Measurements from ENCODE around the gene UCK1. TPM values are rescaled to one million over a fixed set of nuclear protein-coding genes. Genes with fewer than 3 reads are reported as not detected.
"Not testable (repeated sequence)": the region's sequence is repeated elsewhere in the genome, so short reads cannot be mapped to it uniquely, and the experiment has no call there.

UCK1 gene
- total RNA-seq, 1 donor from 2014 or later: 32.2 TPM

GRCh38 chr9:131552030-131552429 lies 21.0 kb upstream of the UCK1 start:
- Mint-ChIP-seq H3K27ac (ENCODE audit: unreplicated experiment) (no peak overlapping the region), H3K4me1 (ENCODE audit: unreplicated experiment) (peaks cover 11% of the 10 kb centered on the region), H3K36me3 (ENCODE audit: unreplicated experiment) (no peaks in the 10 kb centered on the region), H3K9me3 (ENCODE audit: unreplicated experiment) (no peaks in the 10 kb centered on the region), H3K27me3 (ENCODE audit: unreplicated experiment) (peaks cover 50% of the 10 kb centered on the region), H3K4me3 (ENCODE audit: unreplicated experiment) (no peak overlapping the region)
- no peak for DNase-seq (ENCODE audit: extremely low spot score, unreplicated experiment)
- TF ChIP-seq, protein P1, sequence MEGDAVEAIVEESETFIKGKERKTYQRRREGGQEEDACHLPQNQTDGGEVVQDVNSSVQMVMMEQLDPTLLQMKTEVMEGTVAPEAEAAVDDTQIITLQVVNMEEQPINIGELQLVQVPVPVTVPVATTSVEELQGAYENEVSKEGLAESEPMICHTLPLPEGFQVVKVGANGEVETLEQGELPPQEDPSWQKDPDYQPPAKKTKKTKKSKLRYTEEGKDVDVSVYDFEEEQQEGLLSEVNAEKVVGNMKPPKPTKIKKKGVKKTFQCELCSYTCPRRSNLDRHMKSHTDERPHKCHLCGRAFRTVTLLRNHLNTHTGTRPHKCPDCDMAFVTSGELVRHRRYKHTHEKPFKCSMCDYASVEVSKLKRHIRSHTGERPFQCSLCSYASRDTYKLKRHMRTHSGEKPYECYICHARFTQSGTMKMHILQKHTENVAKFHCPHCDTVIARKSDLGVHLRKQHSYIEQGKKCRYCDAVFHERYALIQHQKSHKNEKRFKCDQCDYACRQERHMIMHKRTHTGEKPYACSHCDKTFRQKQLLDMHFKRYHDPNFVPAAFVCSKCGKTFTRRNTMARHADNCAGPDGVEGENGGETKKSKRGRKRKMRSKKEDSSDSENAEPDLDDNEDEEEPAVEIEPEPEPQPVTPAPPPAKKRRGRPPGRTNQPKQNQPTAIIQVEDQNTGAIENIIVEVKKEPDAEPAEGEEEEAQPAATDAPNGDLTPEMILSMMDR (IDR thresholded peaks at IDR 0.05): no peak

DNA sequence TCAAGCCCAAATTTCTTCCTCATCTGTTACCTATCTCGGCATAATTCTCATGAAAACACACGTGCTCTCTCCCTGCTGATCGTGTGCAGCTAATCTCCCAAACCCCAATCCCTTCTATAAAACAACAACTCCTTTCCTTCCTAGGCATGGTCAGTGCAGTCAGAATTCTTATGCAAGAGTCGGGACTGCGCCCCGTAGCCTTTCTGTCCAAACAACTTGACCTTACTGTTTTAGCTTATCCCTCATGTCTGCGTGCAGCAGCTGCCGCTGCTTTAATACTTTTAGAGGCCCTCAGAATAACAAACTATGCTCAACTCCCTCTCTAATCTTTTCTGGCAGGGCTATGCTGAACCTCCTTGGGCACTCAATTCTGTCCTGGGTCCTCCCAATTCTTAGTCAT lies 19.4 kb upstream of the UCK1 start:
- Mint-ChIP-seq H3K4me1 (ENCODE audit: unreplicated experiment) (peaks cover 11% of the 10 kb centered on the region), H3K27me3 (ENCODE audit: unreplicated experiment) (peaks cover 43% of the 10 kb centered on the region)
- H3K9me3 Mint-ChIP-seq (ENCODE audit: unreplicated experiment); H3K4me3 Mint-ChIP-seq (ENCODE audit: unreplicated experiment); H3K27ac Mint-ChIP-seq (ENCODE audit: unreplicated experiment); DNase-seq (ENCODE audit: extremely low spot score, unreplicated experiment); H3K36me3 Mint-ChIP-seq (ENCODE audit: unreplicated experiment): not testable (repeated sequence)

GRCh38 chr9:131549186-131549585 lies 18.1 kb upstream of the UCK1 start:
- not testable (repeated sequence) for H3K9me3 Mint-ChIP-seq (ENCODE audit: unreplicated experiment); H3K4me3 Mint-ChIP-seq (ENCODE audit: unreplicated experiment); H3K27ac Mint-ChIP-seq (ENCODE audit: unreplicated experiment); H3K4me1 Mint-ChIP-seq (ENCODE audit: unreplicated experiment); DNase-seq (ENCODE audit: extremely low spot score, unreplicated experiment); H3K36me3 Mint-ChIP-seq (ENCODE audit: unreplicated experiment)
- peaks cover 38% of the 10 kb centered on the region for H3K27me3 Mint-ChIP-seq (ENCODE audit: unreplicated experiment)

- Mint-ChIP-seq H3K4me3 (ENCODE audit: unreplicated experiment) (no peak overlapping the region), H3K4me1 (ENCODE audit: unreplicated experiment) (no peaks in the 10 kb centered on the region), H3K27me3 (ENCODE audit: unreplicated experiment) (peaks cover 33% of the 10 kb centered on the region), H3K27ac (ENCODE audit: unreplicated experiment) (no peak overlapping the region), H3K9me3 (ENCODE audit: unreplicated experiment) (peaks cover 13% of the 10 kb centered on the region), H3K36me3 (ENCODE audit: unreplicated experiment) (peaks cover 6% of the 10 kb centered on the region)
- no peak for DNase-seq (ENCODE audit: extremely low spot score, unreplicated experiment)
- TF ChIP-seq, protein P1 (IDR thresholded peaks at IDR 0.05): no peak
Measured at GRCh38 chr9:131546336-131547084, 15.4 kb upstream of the UCK1 start.

DNA sequence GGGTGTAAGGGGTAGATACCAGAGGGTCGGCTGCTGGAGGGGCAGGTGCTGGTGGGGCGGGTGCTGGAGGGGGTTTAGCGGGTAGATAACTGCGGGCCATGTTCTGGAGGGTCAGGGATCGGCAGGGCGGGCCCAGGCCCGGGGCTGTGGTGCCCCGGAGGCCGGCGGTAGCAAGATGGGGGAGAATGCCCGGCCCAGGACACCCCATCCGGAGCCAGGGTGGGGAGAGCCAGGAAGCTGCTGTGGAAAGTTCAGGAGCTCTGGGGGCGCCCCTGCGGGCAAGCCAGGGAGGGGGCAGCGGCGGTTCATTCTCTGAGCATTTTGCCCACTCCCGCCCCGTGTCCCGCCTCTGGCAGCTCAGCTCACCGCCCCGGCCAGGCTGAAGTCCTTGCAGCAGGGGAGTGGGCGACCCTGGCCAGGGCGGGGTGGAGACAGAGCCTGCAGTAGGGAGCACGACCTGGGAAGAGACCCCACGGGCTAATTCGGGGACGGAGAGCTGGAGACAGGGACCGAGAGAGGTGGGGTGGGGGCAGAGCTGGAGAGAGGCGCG lies 14.8 kb upstream of the UCK1 start:
- H3K4me1 Mint-ChIP-seq (ENCODE audit: unreplicated experiment): no peaks in the 10 kb centered on the region
- no peak for DNase-seq (ENCODE audit: extremely low spot score, unreplicated experiment)
- TF ChIP-seq, protein P1 (IDR thresholded peaks at IDR 0.05): no peak
- H3K27ac Mint-ChIP-seq (ENCODE audit: unreplicated experiment): no peak overlapping the region
- H3K36me3 Mint-ChIP-seq (ENCODE audit: unreplicated experiment): peaks cover 6% of the 10 kb centered on the region
- H3K27me3 Mint-ChIP-seq (ENCODE audit: unreplicated experiment): peaks cover 33% of the 10 kb centered on the region
- peaks cover 13% of the 10 kb centered on the region for H3K9me3 Mint-ChIP-seq (ENCODE audit: unreplicated experiment)
- H3K4me3 Mint-ChIP-seq (ENCODE audit: unreplicated experiment): no peak overlapping the region

- H3K27ac Mint-ChIP-seq (ENCODE audit: unreplicated experiment): no peak within 1 kb of the TSS
- peaks cover 27% of the 10 kb centered on the region for H3K27me3 Mint-ChIP-seq (ENCODE audit: unreplicated experiment)
- no peak for DNase-seq (ENCODE audit: extremely low spot score, unreplicated experiment)
- H3K4me1 Mint-ChIP-seq (ENCODE audit: unreplicated experiment): no peaks in the 10 kb centered on the region
- H3K4me3 Mint-ChIP-seq (ENCODE audit: unreplicated experiment): no peak within 1 kb of the TSS
- H3K36me3 Mint-ChIP-seq (ENCODE audit: unreplicated experiment): peaks cover 6% of the 10 kb centered on the region
- TF ChIP-seq, protein P1 (IDR thresholded peaks at IDR 0.05): no peak
- peaks cover 13% of the 10 kb centered on the region for H3K9me3 Mint-ChIP-seq (ENCODE audit: unreplicated experiment)
Measured at GRCh38 chr9:131545003-131545785, 14.1 kb upstream of the UCK1 start, which contains the start of gene PRRT1B. Gene PRRT1B, plus strand, starts transcription at chr9:131545523. Its CDS starts 93 bp downstream, at chr9:131545616.

Data from osteocyte (in vitro differentiated cells).